H1 (cell line): ENCODE measurements around the gene CEP95. TPM values are rescaled to one million over a fixed set of nuclear protein-coding genes. Genes with fewer than 3 reads are reported as not detected.

Experiments used
- BACH1 ChIP-seq: IDR thresholded peaks from 2 replicates; pipeline ENCODE4 v1.6.1; 2012; ENCODE audit warnings: low read length, improper control_type of control experiment
- CHD7 ChIP-seq: fragments of 300-600 bp; sonication (generic); IDR thresholded peaks from 2 replicates; pipeline ENCODE4 v1.7.1; 2012; ENCODE audit warnings: low read length, moderate library complexity, mild to moderate bottlenecking, inconsistent platforms; ENCODE audit not compliant: insufficient replicate concordance
- EZH2 ChIP-seq: fragments of 200-600 bp; sonication (generic); IDR thresholded peaks from 2 replicates; pipeline ENCODE4 v1.7.1; 2012; ENCODE audit warnings: low read depth, mild to moderate bottlenecking, moderate library complexity, low read length, inconsistent platforms; ENCODE audit not compliant: severe bottlenecking
- POU5F1 ChIP-seq: IDR thresholded peaks from 2 replicates; pipeline ENCODE4 v1.6.1; 2011; ENCODE audit warnings: low read depth, mild to moderate bottlenecking, low read length, moderate library complexity
- RNF2 ChIP-seq: fragments of 200-900, 300-1000 bp; sonication (generic); IDR thresholded peaks from 2 replicates; pipeline ENCODE4 v1.7.1; 2016; ENCODE audit warnings: borderline replicate concordance, low read depth, mild to moderate bottlenecking, antibody characterized with exemption, low read length; ENCODE audit not compliant: poor library complexity, severe bottlenecking; ENCODE audit errors: missing control alignments
- SP4 ChIP-seq: IDR thresholded peaks from 2 replicates; pipeline ENCODE4 v1.6.1; 2012; ENCODE audit warnings: low read length, inconsistent platforms
- SRF ChIP-seq: IDR thresholded peaks from 2 replicates; pipeline ENCODE4 v1.6.1; 2011; ENCODE audit warnings: mild to moderate bottlenecking, low read depth, low read length, moderate library complexity
- TEAD4 ChIP-seq: IDR thresholded peaks from 2 replicates; pipeline ENCODE4 v1.6.1; 2012; ENCODE audit warnings: low read depth, low read length, inconsistent platforms, mixed read lengths
- polyA plus RNA-seq, 7 experiments: library from polyadenylated mRNA; depleted of rRNA in 3 of 7; stranded (reverse) in 5 of 7; unstranded in 2 of 7; fragments of >200 nt in 5 of 7; fragments of 200-250 nt in 2 of 7; gene quantifications; 1 replicate in 5 of 7; 2 replicates in 1 of 7; 4 replicates in 1 of 7; pipeline versions ENCODE4 v1.2.1 to v1.2.3, GENCODE V29; 2011 to 2013; ENCODE audit warnings: missing spikeins in 2 of 7, mixed read lengths in 2 of 7
- total RNA-seq: library from RNA; stranded (reverse); fragmentation: NEBNext Ultra II Directional; extraction: Animal tissue kit (Norgen Biotek cat#: 25700); gene quantifications from 2 replicates; pipeline ENCODE4 v1.2.1, GENCODE V29; 2021

Gene CEP95
- total and polyA plus RNA-seq, 2 of the 8 experiments (the other 6 are each of a cell fraction or from before 2014, with no cell fraction given): 22.3 to 51.5 TPM

DNA sequence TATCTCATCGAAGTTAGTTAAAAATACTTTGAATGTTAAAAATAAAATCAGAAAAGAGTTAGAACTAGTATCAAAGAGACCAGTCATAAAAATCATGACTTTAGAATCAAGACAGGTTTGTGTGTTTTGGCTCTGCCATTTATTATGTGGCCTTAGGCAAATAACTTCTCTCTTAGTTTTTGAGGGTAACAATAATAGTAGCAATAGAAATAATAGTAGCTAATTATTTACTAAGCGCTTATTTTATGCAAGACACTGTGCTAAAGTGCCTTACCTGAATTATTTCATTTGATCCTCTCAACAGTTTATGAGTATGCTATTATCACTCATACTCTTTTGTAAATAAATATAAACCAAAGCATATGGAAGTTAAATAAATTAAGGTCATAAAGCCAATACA, 78.4 kb downstream of the CEP95 start (continued):
- TF ChIP-seq CHD7 (no peak), EZH2 (no peak), POU5F1 (no peak), TEAD4 (no peak), BACH1 (no peak), SRF (no peak), RNF2 (no peak), SP4 (no peak)
